IPS DF 6.9 (cell line): ENCODE measurements around the gene DOHH.

Experiments used
- DNase-seq: peaks from one replicate; pipeline ENCODE4 v3.0.0-alpha.2; 2013; ENCODE audit warnings: low read depth, low spot score
- H3K27ac ChIP-seq: one replicate; pipeline ENCODE4 v1.5.1; 2013; ENCODE audit warnings: low read length, control low read depth
- H3K27me3 ChIP-seq: 2 replicates; pipeline ENCODE4 v1.6.1; 2013; ENCODE audit warnings: mild to moderate bottlenecking, low read length; ENCODE audit not compliant: control insufficient read depth, insufficient read depth
- H3K36me3 ChIP-seq: 2 replicates; pipeline ENCODE4 v1.6.1; 2013; ENCODE audit warnings: low read length; ENCODE audit not compliant: control insufficient read depth, insufficient read depth
- H3K4me1 ChIP-seq: 2 replicates; pipeline ENCODE4 v1.6.1; 2013; ENCODE audit warnings: low read length; ENCODE audit not compliant: control insufficient read depth, insufficient read depth
- H3K4me3 ChIP-seq: 2 replicates; pipeline ENCODE4 v1.5.1; 2013; ENCODE audit warnings: mild to moderate bottlenecking, low read length
- H3K9me3 ChIP-seq: 2 replicates; pipeline ENCODE4 v1.6.1; 2013; ENCODE audit warnings: low read length, inconsistent platforms; ENCODE audit not compliant: control insufficient read depth, insufficient read depth
- WGBS: extraction: QIAGEN DNeasy Blood & Tissue Kit; methylation state at CpG from one replicate; pipeline ENCODE4 v1.1.7; 2013; ENCODE audit warnings: mixed read lengths, missing lambda C conversion rate; ENCODE audit not compliant: insufficient read length, insufficient coverage; 5-methylcytosine and 5-hydroxymethylcytosine counted together

Gene DOHH

DNA sequence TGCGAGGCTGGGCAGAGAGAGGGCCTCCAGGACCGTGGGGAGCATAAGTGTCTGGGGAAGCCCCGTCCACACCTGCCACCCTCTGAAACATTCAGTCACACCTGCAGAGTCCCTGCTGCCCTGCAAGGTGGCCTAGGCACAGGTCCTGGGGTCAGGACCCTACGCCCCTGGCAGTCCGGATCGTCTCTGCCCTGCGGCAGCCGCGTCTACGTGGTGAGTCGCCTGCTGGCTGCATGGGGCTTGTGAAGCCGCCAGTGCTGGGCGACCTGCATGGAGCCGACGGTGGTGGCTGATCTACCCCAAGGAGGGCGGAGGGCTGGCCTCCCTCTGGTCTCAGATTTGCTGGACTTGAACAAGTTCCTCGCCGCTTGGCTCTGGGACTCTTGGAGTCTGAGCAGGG, 18.7 kb upstream of the DOHH start:
- DNase-seq: no peak
- Histone ChIP-seq H3K27ac (no peak overlapping the region), H3K36me3 (no peaks in the 10 kb centered on the region; the same call in 1 of the 2 replicates), H3K9me3 (no peaks in the 10 kb centered on the region), H3K4me1 (peaks cover 4% of the 10 kb centered on the region), H3K4me3 (no peak overlapping the region), H3K27me3 (no peaks in the 10 kb centered on the region)
- no CpG with 5 or more reads among the region's 18 CpGs for WGBS

- Histone ChIP-seq H3K27me3 (no peaks in the 10 kb centered on the region), H3K36me3 (no peaks in the 10 kb centered on the region; the same call in 1 of the 2 replicates), H3K4me1 (peaks cover 4% of the 10 kb centered on the region), H3K27ac (no peak overlapping the region), H3K4me3 (no peak overlapping the region), H3K9me3 (no peaks in the 10 kb centered on the region)
- WGBS: no CpG with 5 or more reads among the region's 2 CpGs
- DNase-seq: no peak
These were observed 18.2 kb upstream of the DOHH start for GRCh38 chr19:3518659-3519058.

GRCh38 chr19:3518255-3518654, 17.8 kb upstream of the DOHH start:
- H3K4me1 ChIP-seq: peaks cover 4% of the 10 kb centered on the region
- no peak overlapping the region for H3K27ac ChIP-seq
- WGBS: no CpG with 5 or more reads among the region's 10 CpGs
- H3K4me3 ChIP-seq: no peak overlapping the region
- no peaks in the 10 kb centered on the region for H3K27me3 ChIP-seq
- H3K9me3 ChIP-seq: no peaks in the 10 kb centered on the region
- no peak for DNase-seq
- no peaks in the 10 kb centered on the region; the same call in 1 of the 2 replicates for H3K36me3 ChIP-seq

GRCh38 chr19:3517638-3518037, 17.2 kb upstream of the DOHH start:
- no peak overlapping the region for H3K27ac ChIP-seq
- no peak for DNase-seq
- no CpG with 5 or more reads among the region's 2 CpGs for WGBS

DNA sequence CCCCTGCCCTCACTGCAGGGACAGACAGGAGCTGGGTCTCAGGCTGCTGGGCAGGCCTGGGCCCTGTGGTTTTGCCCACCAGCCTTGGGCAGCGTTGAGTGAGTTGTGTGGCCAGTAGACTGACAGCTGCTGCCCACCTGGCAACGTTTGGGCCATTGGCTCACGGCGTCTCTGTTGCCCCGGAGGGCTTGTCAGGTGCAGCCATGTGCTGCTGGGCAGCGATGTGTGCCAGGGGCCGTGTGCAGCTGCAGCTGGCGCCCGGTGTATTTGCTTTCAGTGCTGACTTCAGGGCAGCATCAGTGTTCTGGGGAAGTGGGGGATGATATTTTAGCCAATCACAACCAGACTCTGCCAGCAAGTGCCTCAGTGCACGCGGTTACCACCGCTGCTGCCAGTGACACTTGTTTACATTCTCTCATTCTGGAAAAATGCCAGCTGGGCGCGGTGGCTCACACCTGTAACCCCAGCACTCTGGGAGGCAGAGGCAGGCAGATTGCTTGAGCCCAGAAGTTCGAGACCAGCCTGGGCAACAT, 16.3 kb upstream of the DOHH start:
- WGBS: no CpG with 5 or more reads among the region's 15 CpGs
- no peaks in the 10 kb centered on the region for H3K9me3 ChIP-seq
- H3K36me3 ChIP-seq: peaks cover 2% of the 10 kb centered on the region; the same call in 1 of the 2 replicates
- H3K27me3 ChIP-seq: no peaks in the 10 kb centered on the region
- H3K4me1 ChIP-seq: peaks cover 5% of the 10 kb centered on the region
- DNase-seq: no peak
- H3K27ac ChIP-seq: no peak overlapping the region
- no peak overlapping the region for H3K4me3 ChIP-seq

More at GRCh38 chr19:3517638-3518037, 17.2 kb upstream of the DOHH start:
- no peaks in the 10 kb centered on the region for H3K27me3 ChIP-seq
- peaks cover 5% of the 10 kb centered on the region for H3K4me1 ChIP-seq
- H3K9me3 ChIP-seq: no peaks in the 10 kb centered on the region
- no peaks in the 10 kb centered on the region for H3K36me3 ChIP-seq
- H3K4me3 ChIP-seq: no peak overlapping the region

DNA sequence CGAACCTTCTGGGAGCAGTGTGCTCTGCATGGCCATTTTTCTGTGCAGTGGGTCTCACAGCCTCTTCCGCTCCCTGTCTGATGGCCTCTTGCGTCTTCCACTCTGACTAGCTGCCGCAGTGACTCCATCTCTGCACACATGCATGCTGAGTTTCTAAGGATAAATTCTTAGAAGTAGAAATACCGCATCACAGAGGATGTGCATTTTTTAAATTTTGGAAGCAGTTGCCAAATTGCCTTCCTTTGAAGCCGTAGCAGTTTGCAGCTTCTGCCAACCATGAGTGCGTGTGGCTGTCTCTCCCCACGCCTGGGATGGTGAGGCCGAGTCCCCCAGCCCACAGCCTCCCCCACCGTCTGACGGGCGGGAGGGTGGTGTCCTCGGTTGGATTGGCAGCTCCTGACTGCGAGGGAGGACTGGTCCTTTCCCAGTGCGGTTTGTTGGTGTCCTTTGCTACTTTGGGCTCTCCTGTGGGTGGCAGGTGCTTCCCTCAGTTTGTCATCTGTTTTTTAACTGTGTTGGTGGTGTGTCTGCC, 15.5 kb upstream of the DOHH start:
- Histone ChIP-seq H3K36me3 (peaks cover 2% of the 10 kb centered on the region; the same call in 1 of the 2 replicates), H3K9me3 (no peaks in the 10 kb centered on the region), H3K4me1 (peaks cover 5% of the 10 kb centered on the region), H3K4me3 (no peak overlapping the region), H3K27ac (no peak overlapping the region), H3K27me3 (no peaks in the 10 kb centered on the region)
- no CpG with 5 or more reads among the region's 15 CpGs for WGBS
- DNase-seq: no peak

DNA sequence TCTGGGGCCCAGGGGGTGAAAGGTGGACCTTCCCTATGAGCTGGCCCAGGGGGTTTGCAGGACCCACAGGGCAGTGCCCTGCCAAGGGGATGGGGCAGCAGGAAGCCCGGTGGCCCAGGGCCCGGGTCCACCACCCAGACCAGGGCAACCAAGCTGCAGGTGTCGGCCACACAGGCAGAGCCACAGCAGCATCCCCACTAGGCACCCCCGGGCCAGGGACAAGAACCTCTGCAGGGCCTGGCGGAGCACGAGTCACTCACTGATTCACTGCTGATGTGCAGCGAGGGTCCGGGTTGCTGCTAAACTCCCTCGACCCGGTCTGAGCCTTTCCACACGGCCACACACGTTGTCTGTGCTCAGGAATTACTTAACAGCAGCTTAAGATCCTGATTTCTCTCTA, 14.5 kb upstream of the DOHH start:
- Histone ChIP-seq H3K27me3 (no peaks in the 10 kb centered on the region), H3K27ac (no peak overlapping the region), H3K9me3 (no peaks in the 10 kb centered on the region), H3K4me1 (peaks cover 5% of the 10 kb centered on the region), H3K4me3 (no peak overlapping the region), H3K36me3 (peaks cover 2% of the 10 kb centered on the region; the same call in 1 of the 2 replicates)
- WGBS: no CpG with 5 or more reads among the region's 12 CpGs
- DNase-seq: no peak

DNA sequence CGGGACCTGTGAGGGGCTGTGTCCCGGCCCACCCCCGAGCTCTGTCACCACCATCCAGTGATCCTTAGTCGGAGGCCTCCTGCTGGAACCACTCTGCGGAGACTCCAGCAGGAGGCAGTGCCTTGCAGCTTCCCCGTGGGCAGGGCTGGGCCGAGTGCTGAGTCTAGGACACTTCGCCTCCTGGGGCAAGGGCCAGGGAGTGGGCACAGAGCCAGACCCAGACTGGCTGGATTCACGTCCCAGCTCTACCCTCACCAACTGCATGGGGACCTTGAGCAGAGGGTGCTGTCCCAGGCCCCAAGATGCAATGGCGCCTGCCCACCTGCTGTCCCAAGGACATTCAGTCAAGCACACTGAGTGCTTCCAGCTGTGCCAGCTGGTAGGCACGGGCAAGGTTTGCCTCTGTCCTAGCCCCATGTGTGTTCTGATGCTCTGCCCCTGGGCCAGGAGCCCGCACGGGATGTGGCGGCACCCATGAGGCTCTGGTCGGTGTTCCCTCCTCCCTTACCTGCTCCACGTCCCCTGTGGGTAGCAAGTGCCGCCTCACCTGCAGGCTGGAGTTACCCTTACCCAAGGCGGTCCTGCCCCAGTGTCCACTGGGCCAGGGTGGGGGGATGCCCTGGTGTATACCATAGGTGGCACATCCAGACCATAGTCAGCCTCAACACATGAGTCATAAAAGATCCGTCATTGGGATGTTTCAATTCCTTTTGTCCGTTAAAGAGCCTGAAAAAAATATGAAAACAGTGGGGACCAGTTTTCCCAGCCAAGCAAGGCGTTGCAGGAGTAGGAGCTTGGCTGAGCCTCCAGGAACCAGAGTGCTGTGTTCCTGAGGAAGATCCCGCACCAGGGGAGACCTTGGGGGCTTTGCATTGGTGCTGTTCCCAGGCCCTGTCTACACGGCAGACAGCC, 13.0 kb upstream of the DOHH start:
- no peak overlapping the region for H3K4me3 ChIP-seq
- H3K9me3 ChIP-seq: no peaks in the 10 kb centered on the region
- no peaks in the 10 kb centered on the region for H3K27me3 ChIP-seq
- H3K4me1 ChIP-seq: peaks cover 3% of the 10 kb centered on the region
- no CpG with 5 or more reads among the region's 23 CpGs for WGBS
- no peak overlapping the region for H3K27ac ChIP-seq
- no peak for DNase-seq
- peaks cover 2% of the 10 kb centered on the region; the same call in 1 of the 2 replicates for H3K36me3 ChIP-seq

DNA sequence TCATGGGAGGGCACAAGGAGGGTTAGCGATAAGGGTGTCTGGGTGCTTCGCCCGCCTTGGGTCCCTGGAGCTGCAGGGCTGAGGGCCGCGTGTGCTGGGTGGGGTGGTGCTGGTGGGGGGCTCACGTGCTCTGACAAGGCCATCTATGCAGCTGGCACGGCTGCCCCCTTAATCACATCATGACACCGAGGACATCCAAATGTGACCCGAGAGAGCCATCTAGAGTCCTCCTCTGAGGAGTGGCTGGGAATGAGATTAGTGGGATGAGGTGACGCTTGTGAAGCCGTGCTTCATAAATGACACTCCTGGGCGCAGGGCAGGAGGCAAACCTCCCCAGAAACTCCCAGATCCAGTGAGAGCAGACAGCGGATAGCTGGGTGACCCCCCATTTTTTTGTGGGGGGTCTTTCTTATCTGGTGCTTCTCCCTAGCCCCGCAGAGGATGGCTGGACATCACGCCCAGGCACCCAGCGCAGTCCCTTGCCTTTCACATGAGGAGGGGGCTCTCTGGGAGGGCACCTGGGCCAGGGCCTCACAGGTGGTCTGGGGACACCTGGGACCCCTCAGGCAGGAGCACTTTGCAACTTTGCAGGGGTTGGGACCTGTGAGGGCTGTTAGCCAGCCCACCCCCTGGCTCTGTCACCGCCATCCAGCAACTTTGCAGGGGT, 12.2 kb upstream of the DOHH start:
- H3K9me3 ChIP-seq: no peaks in the 10 kb centered on the region
- no CpG with 5 or more reads among the region's 17 CpGs for WGBS
- H3K4me3 ChIP-seq: no peak overlapping the region
- H3K27me3 ChIP-seq: no peaks in the 10 kb centered on the region
- H3K4me1 ChIP-seq: peaks cover 3% of the 10 kb centered on the region; the same call in 1 of the 2 replicates
- DNase-seq: no peak
- H3K27ac ChIP-seq: no peak overlapping the region
- peaks cover 2% of the 10 kb centered on the region; the same call in 1 of the 2 replicates for H3K36me3 ChIP-seq
